HG03066 (cell line): ENCODE data around the gene PDE11A.

Experiments used
- ATAC-seq: cut with Tn5 transposase; IDR thresholded peaks from one replicate; pipeline ENCODE4 v1.9.1; 2021; ENCODE audit warnings: low read depth; ENCODE audit not compliant: unreplicated experiment

Gene PDE11A

GRCh38 chr2:177678939-177679338, 393.6 kb downstream of the PDE11A start:
- no peak for ATAC-seq

- ATAC-seq: no peak
These were observed 395.9 kb downstream of the PDE11A start for GRCh38 chr2:177676636-177677035.

- no peak for ATAC-seq
These were observed 396.8 kb downstream of the PDE11A start for GRCh38 chr2:177675825-177676224.

- ATAC-seq: no peak
These were observed 397.2 kb downstream of the PDE11A start for GRCh38 chr2:177675350-177675821.

- ATAC-seq: no peak
These were observed 398.7 kb downstream of the PDE11A start for GRCh38 chr2:177673602-177674595.

- no peak for ATAC-seq
These were observed 400.9 kb downstream of the PDE11A start for GRCh38 chr2:177671662-177672061.

GRCh38 chr2:177670791-177671535, 401.6 kb downstream of the PDE11A start:
- ATAC-seq: no peak

- ATAC-seq: no peak
These were observed 402.8 kb downstream of the PDE11A start for GRCh38 chr2:177669625-177670330.

GRCh38 chr2:177669201-177669600, 403.4 kb downstream of the PDE11A start:
- ATAC-seq: no peak

GRCh38 chr2:177668617-177669016, 404.0 kb downstream of the PDE11A start:
- no peak for ATAC-seq

GRCh38 chr2:177667626-177668025, 405.0 kb downstream of the PDE11A start:
- no peak for ATAC-seq

- no peak for ATAC-seq
These were observed 406.2 kb downstream of the PDE11A start for GRCh38 chr2:177666408-177666807.

- no peak for ATAC-seq
These were observed 406.6 kb downstream of the PDE11A start for GRCh38 chr2:177665948-177666347.

- no peak for ATAC-seq
These were observed 407.2 kb downstream of the PDE11A start for GRCh38 chr2:177665328-177665727.

GRCh38 chr2:177662895-177663294, 409.7 kb downstream of the PDE11A start:
- no peak for ATAC-seq

- ATAC-seq: no peak
These were observed 411.8 kb downstream of the PDE11A start for GRCh38 chr2:177660742-177661141.

- ATAC-seq: no peak
These were observed 414.3 kb downstream of the PDE11A start for GRCh38 chr2:177658309-177658708.

GRCh38 chr2:177651833-177652232, 420.7 kb downstream of the PDE11A start:
- ATAC-seq: no peak

- no peak for ATAC-seq
These were observed 422.7 kb downstream of the PDE11A start for GRCh38 chr2:177649568-177650518.

GRCh38 chr2:177646791-177647190, 425.8 kb downstream of the PDE11A start:
- no peak for ATAC-seq
